Measurements from ENCODE around the gene PSMG1.

DNA sequence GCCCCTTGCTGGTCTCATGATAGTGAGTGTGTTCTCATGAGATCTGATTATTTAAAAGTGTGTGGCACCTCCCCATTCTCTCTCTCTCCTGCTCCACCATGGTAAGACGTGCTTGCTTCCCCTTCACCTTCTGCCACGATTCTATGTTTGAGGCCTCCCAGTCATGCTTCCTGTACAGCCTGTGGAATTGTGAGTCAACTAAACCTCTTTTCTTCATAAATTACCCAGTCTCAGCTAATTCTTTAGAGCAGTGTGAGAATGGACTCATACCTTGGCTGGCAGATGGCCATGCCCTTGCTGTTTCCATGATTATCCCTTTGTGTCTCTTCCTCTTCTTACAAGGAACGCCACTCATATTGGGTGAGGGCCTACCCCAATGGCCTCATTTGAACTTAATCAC is 40.3 kb downstream of the PSMG1 start:
- TF ChIP-seq, protein P1, sequence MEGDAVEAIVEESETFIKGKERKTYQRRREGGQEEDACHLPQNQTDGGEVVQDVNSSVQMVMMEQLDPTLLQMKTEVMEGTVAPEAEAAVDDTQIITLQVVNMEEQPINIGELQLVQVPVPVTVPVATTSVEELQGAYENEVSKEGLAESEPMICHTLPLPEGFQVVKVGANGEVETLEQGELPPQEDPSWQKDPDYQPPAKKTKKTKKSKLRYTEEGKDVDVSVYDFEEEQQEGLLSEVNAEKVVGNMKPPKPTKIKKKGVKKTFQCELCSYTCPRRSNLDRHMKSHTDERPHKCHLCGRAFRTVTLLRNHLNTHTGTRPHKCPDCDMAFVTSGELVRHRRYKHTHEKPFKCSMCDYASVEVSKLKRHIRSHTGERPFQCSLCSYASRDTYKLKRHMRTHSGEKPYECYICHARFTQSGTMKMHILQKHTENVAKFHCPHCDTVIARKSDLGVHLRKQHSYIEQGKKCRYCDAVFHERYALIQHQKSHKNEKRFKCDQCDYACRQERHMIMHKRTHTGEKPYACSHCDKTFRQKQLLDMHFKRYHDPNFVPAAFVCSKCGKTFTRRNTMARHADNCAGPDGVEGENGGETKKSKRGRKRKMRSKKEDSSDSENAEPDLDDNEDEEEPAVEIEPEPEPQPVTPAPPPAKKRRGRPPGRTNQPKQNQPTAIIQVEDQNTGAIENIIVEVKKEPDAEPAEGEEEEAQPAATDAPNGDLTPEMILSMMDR (IDR thresholded peaks at IDR 0.05) = no peak
- no peak for TF ChIP-seq ZFX (IDR thresholded peaks at IDR 0.05; ENCODE audit: borderline replicate concordance)

Measured in 22Rv1 (cell line).